DMS 273 (cell line): ENCODE results near the gene FMO3.

Experiments used
- DNase-seq: peaks from one replicate; lab custom pipeline; 2025; ENCODE audit not compliant: unreplicated experiment; lab: John Stamatoyannopoulos, UW

Gene FMO3

GRCh38 chr1:171115280-171115897 is 24.7 kb downstream of the FMO3 start:
- no peak for DNase-seq

GRCh38 chr1:171116676-171117075 is 26.0 kb downstream of the FMO3 start:
- DNase-seq = no peak

- no peak for DNase-seq
Observed at GRCh38 chr1:171117085-171117484, 26.4 kb downstream of the FMO3 start.

GRCh38 chr1:171119648-171120047 is 28.9 kb downstream of the FMO3 start:
- no peak for DNase-seq

- DNase-seq = no peak
Observed at GRCh38 chr1:171122299-171122698, 31.6 kb downstream of the FMO3 start.

GRCh38 chr1:171122893-171123292 is 32.2 kb downstream of the FMO3 start:
- DNase-seq = no peak

GRCh38 chr1:171126504-171126903 is 35.8 kb downstream of the FMO3 start:
- DNase-seq = no peak

- no peak for DNase-seq
Observed at GRCh38 chr1:171127099-171127498, 36.4 kb downstream of the FMO3 start.

- DNase-seq = no peak
Observed at GRCh38 chr1:171127501-171127900, 36.8 kb downstream of the FMO3 start.

- no peak for DNase-seq
Observed at GRCh38 chr1:171128463-171128862, 37.8 kb downstream of the FMO3 start.

GRCh38 chr1:171134204-171134923 is 43.7 kb downstream of the FMO3 start:
- no peak for DNase-seq

- no peak for DNase-seq
Observed at GRCh38 chr1:171137580-171137979, 46.9 kb downstream of the FMO3 start.

GRCh38 chr1:171138980-171139379 is 48.3 kb downstream of the FMO3 start:
- no peak for DNase-seq

GRCh38 chr1:171139890-171140289 is 49.2 kb downstream of the FMO3 start:
- DNase-seq = peak; percentile 41

GRCh38 chr1:171140401-171140800 is 49.7 kb downstream of the FMO3 start:
- DNase-seq = no peak

- DNase-seq = peak; percentile 89
Observed at GRCh38 chr1:171140956-171141687, 50.4 kb downstream of the FMO3 start.

- DNase-seq = peak; percentile 80
Observed at GRCh38 chr1:171141688-171142415, 51.1 kb downstream of the FMO3 start.

GRCh38 chr1:171142416-171143385 is 52.0 kb downstream of the FMO3 start:
- DNase-seq = peak; percentile 44

- DNase-seq = no peak
Observed at GRCh38 chr1:171150156-171150555, 59.5 kb downstream of the FMO3 start.

- DNase-seq = peak; percentile 26
Observed at GRCh38 chr1:171152549-171152948, 61.8 kb downstream of the FMO3 start.
